Thyroid gland (tissue), 4 donors: ENCODE measurements around the gene SMARCB1. TPM values are rescaled to one million over a fixed set of nuclear protein-coding genes. Genes with fewer than 3 reads are reported as not detected.

Experiments used
- DNase-seq, 2 donors: peaks; one replicate each; pipeline ENCODE4 v3.0.0-alpha.2; 2019
- H3K27ac ChIP-seq, 3 donors: fragments of 200-600 bp; sonication (generic); 1 replicate in 2 of 3; 2 replicates in 1 of 3; pipeline ENCODE4 v1.5.1; 2016 to 2019; ENCODE audit warnings: mild to moderate bottlenecking in 1 of 3, moderate library complexity in 1 of 3
- H3K27me3 ChIP-seq: fragments of 200-600 bp; sonication (generic); one replicate; pipeline ENCODE4 v1.5.1; 2019
- H3K36me3 ChIP-seq, 2 donors: fragments of 200-600 bp; sonication (generic); one replicate each; pipeline ENCODE4 v1.5.1; 2016 to 2019
- H3K4me1 ChIP-seq, 2 donors: fragments of 200-600 bp; sonication (generic); one replicate each; pipeline ENCODE4 v1.5.1; 2017 to 2019
- H3K4me3 ChIP-seq, 3 donors: fragments of 200-600 bp; sonication (generic); replicated peaks in 1 of 3; 1 replicate in 2 of 3; 2 replicates in 1 of 3; pipeline ENCODE4 v1.5.1; 2016; ENCODE audit warnings: mild to moderate bottlenecking in 1 of 3
- H3K9me3 ChIP-seq: fragments of 200-600 bp; sonication (generic); one replicate; pipeline ENCODE4 v1.5.1; 2017
- CTCF ChIP-seq, 6 experiments: fragments of 200-600 bp in 3 of 6; fragments of 450-650 bp in 3 of 6; sonication (generic) in 3 of 6; IDR thresholded peaks; one replicate each; pipeline ENCODE4 v1.5.1; 2016 to 2019; ENCODE audit warnings: antibody characterized with exemption in 6 of 6, mild to moderate bottlenecking in 2 of 6, inconsistent platforms in 1 of 6, moderate library complexity in 1 of 6
- POLR2A ChIP-seq, 2 donors: fragments of 450-650 bp; IDR thresholded peaks; one replicate each; pipeline ENCODE4 v1.6.1; 2017; ENCODE audit warnings: antibody characterized with exemption in 2 of 2, mild to moderate bottlenecking in 2 of 2, moderate library complexity in 1 of 2
- WGBS, 2 donors: methylation state at CpG; one replicate each; pipeline ENCODE4 v1.1.5; 2017; 5-methylcytosine and 5-hydroxymethylcytosine counted together
- intact Hi-C: fragments of 100-400 bp; cut with DNase I; formaldehyde crosslinking; loops from one replicate; pipeline ENCODE4 v1.15.1; 2023
- total RNA-seq, 4 donors: library from RNA; depleted of rRNA; stranded (reverse); fragments of >200 nt; gene quantifications; one replicate each; pipeline ENCODE4 v1.2.3, GENCODE V29; 2016

Gene SMARCB1
- total RNA-seq, 4 donors from 2014 or later = 59.8 to 107 (median 75.4) TPM

- 70 to 85% methylated on average over 5 to 6 of the region's 6 CpGs for WGBS, 2 donors
- no peak overlapping the region for H3K27ac ChIP-seq
- peaks cover 0 to 24% of the 10 kb centered on the region in 2 donors for H3K4me1 ChIP-seq
- H3K27me3 ChIP-seq = no peaks in the 10 kb centered on the region
- TF ChIP-seq POLR2A (IDR thresholded peaks at IDR 0.05) (no peak), CTCF (IDR thresholded peaks at IDR 0.05) (no peak)
- DNase-seq = no peak
- no peaks in the 10 kb centered on the region for H3K9me3 ChIP-seq
- intact Hi-C loops = no loop called here
- H3K36me3 ChIP-seq = peaks cover 46 to 76% of the 10 kb centered on the region in 2 donors
- no peak overlapping the region for H3K4me3 ChIP-seq
Measured at GRCh38 chr22:23822101-23822671, 35.4 kb downstream of the SMARCB1 start.

GRCh38 chr22:23823331-23823791 is 36.6 kb downstream of the SMARCB1 start:
- no peaks in the 10 kb centered on the region for H3K27me3 ChIP-seq
- H3K4me1 ChIP-seq = peaks cover 0 to 33% of the 10 kb centered on the region in 2 donors
- H3K36me3 ChIP-seq = peaks cover 42 to 72% of the 10 kb centered on the region in 2 donors
- no peak for DNase-seq
- no peak overlapping the region for H3K4me3 ChIP-seq
- intact Hi-C loops = no loop called here
- no peaks in the 10 kb centered on the region for H3K9me3 ChIP-seq
- TF ChIP-seq CTCF (IDR thresholded peaks at IDR 0.05) (no peak), POLR2A (IDR thresholded peaks at IDR 0.05) (no peak)
- WGBS, 2 donors = 70 to 98% methylated on average over 10 to 14 of the region's 14 CpGs
- no peak overlapping the region for H3K27ac ChIP-seq

GRCh38 chr22:23824476-23825245 is 37.9 kb downstream of the SMARCB1 start:
- Histone ChIP-seq H3K27ac (no peak overlapping the region), H3K4me3 (no peak overlapping the region), H3K9me3 (no peaks in the 10 kb centered on the region), H3K27me3 (no peaks in the 10 kb centered on the region), H3K4me1 (peaks cover 0 to 33% of the 10 kb centered on the region in 2 donors), H3K36me3 (peaks cover 34 to 65% of the 10 kb centered on the region in 2 donors)
- TF ChIP-seq CTCF (IDR thresholded peaks at IDR 0.05) (no peak), POLR2A (IDR thresholded peaks at IDR 0.05) (no peak)
- no peak for DNase-seq
- 89% methylated on average over 10 to 12 of the region's 13 CpGs for WGBS, 2 donors
- intact Hi-C loops = no loop called here

- intact Hi-C loops = no loop called here
- H3K4me3 ChIP-seq = no peak overlapping the region
- H3K36me3 ChIP-seq = peaks cover 30 to 61% of the 10 kb centered on the region in 2 donors
- peak overlapping the region in 1 of 3 donors; percentile 32 for H3K27ac ChIP-seq
- no peaks in the 10 kb centered on the region for H3K9me3 ChIP-seq
- no peaks in the 10 kb centered on the region for H3K27me3 ChIP-seq
- peaks cover 0 to 30% of the 10 kb centered on the region in 2 donors for H3K4me1 ChIP-seq
- no peak for DNase-seq
- TF ChIP-seq POLR2A (IDR thresholded peaks at IDR 0.05) = no peak
- no peak for TF ChIP-seq CTCF (IDR thresholded peaks at IDR 0.05)
- WGBS, 2 donors = 94 to 99% methylated on average over 9 to 12 of the region's 12 CpGs
Measured at GRCh38 chr22:23825246-23825905, 38.6 kb downstream of the SMARCB1 start.
